GM18508 (cell line): ENCODE results near the gene ACVRL1.
A peak's percentile ranks its signal among the peaks of the same experiment; 100 is the strongest.

Experiments
- ATAC-seq: cut with Tn5 transposase; IDR thresholded peaks from one replicate; pipeline ENCODE4 v1.9.1; 2021; ENCODE audit warnings: moderate number of reproducible peaks; ENCODE audit not compliant: insufficient read depth, unreplicated experiment

Gene ACVRL1

GRCh38 chr12:51954561-51955361 is 47.5 kb downstream of the ACVRL1 start:
- ATAC-seq: no peak

GRCh38 chr12:51955702-51956101 is 48.4 kb downstream of the ACVRL1 start:
- ATAC-seq: no peak

GRCh38 chr12:51958542-51958941 is 51.2 kb downstream of the ACVRL1 start:
- ATAC-seq: no peak

- ATAC-seq: no peak
Measured at GRCh38 chr12:51959211-51959610, 51.9 kb downstream of the ACVRL1 start.

GRCh38 chr12:51959921-51960320 is 52.6 kb downstream of the ACVRL1 start:
- ATAC-seq: no peak

- no peak for ATAC-seq
Measured at GRCh38 chr12:51960488-51960887, 53.2 kb downstream of the ACVRL1 start.

- no peak for ATAC-seq
Measured at GRCh38 chr12:51960890-51961289, 53.6 kb downstream of the ACVRL1 start.

GRCh38 chr12:51961834-51962233 is 54.5 kb downstream of the ACVRL1 start:
- no peak for ATAC-seq

GRCh38 chr12:51962737-51963136 is 55.4 kb downstream of the ACVRL1 start:
- ATAC-seq: no peak

GRCh38 chr12:51963477-51963876 is 56.2 kb downstream of the ACVRL1 start:
- no peak for ATAC-seq

- no peak for ATAC-seq
Measured at GRCh38 chr12:51969643-51970042, 62.3 kb downstream of the ACVRL1 start.

- ATAC-seq: peak; percentile 74
Measured at GRCh38 chr12:51970904-51971646, 63.8 kb downstream of the ACVRL1 start.

- ATAC-seq: no peak
Measured at GRCh38 chr12:51971679-51972421, 64.5 kb downstream of the ACVRL1 start.

- ATAC-seq: no peak
Measured at GRCh38 chr12:51972422-51972812, 65.1 kb downstream of the ACVRL1 start.

GRCh38 chr12:51972849-51973273 is 65.6 kb downstream of the ACVRL1 start:
- ATAC-seq: no peak
